ENCODE data around the gene CD47. TPM values are rescaled to one million over a fixed set of nuclear protein-coding genes. Genes with fewer than 3 reads are reported as not detected.
A peak's percentile ranks its signal among the peaks of the same experiment; 100 is the strongest.

Gene CD47
- total RNA-seq, 2 experiments from 2014 or later = 136 to 137 TPM

GRCh38 chr3:108070356-108070755 is 20.5 kb downstream of the CD47 start:
- H3K27me3 Mint-ChIP-seq (ENCODE audit: low read depth) = no peaks in the 10 kb centered on the region
- no peak overlapping the region for H3K27ac Mint-ChIP-seq
- no peak for DNase-seq
- peaks cover 64% of the 10 kb centered on the region for H3K4me1 Mint-ChIP-seq (ENCODE audit: low read depth)
- H3K9me3 Mint-ChIP-seq (ENCODE audit: insufficient read depth) = no peaks in the 10 kb centered on the region
- H3K4me3 Mint-ChIP-seq = no peak overlapping the region
- H3K36me3 Mint-ChIP-seq (ENCODE audit: low read depth) = peaks cover 67% of the 10 kb centered on the region
- CTCF ChIA-PET = interaction anchor here (1.4 kb wide), 1 partner anchor 142 kb away, joined by 5 read pairs; no protein-coding TSS in a partner anchor
- POLR2A ChIA-PET = no interaction called here
- ATAC-seq = no peak

- Mint-ChIP-seq H3K27me3 (ENCODE audit: low read depth) (no peaks in the 10 kb centered on the region), H3K27ac (peak overlapping the region; percentile 10), H3K4me3 (no peak overlapping the region), H3K4me1 (ENCODE audit: low read depth) (peaks cover 58% of the 10 kb centered on the region), H3K36me3 (ENCODE audit: low read depth) (peaks cover 68% of the 10 kb centered on the region), H3K9me3 (ENCODE audit: insufficient read depth) (no peaks in the 10 kb centered on the region)
- ChIA-PET POLR2A (no interaction called here), CTCF (interaction anchor here (0.9 to 1.1 kb wide), 3 partner anchors 8 to 140 kb away, joined by 3 read pairs; no protein-coding TSS in a partner anchor)
- DNase-seq (no peak), ATAC-seq (no peak)
Measured at GRCh38 chr3:108067768-108068167, 23.1 kb downstream of the CD47 start.

- Mint-ChIP-seq H3K4me3 (no peak overlapping the region), H3K4me1 (ENCODE audit: low read depth) (peaks cover 36% of the 10 kb centered on the region), H3K27me3 (ENCODE audit: low read depth) (no peaks in the 10 kb centered on the region), H3K27ac (no peak overlapping the region), H3K36me3 (ENCODE audit: low read depth) (peaks cover 68% of the 10 kb centered on the region), H3K9me3 (ENCODE audit: insufficient read depth) (no peaks in the 10 kb centered on the region)
- POLR2A ChIA-PET = no interaction called here
- DNase-seq = no peak
- CTCF ChIA-PET = no interaction called here
- no peak for ATAC-seq
Measured at GRCh38 chr3:108065096-108065495, 25.7 kb downstream of the CD47 start.

GRCh38 chr3:108064293-108064887 is 26.4 kb downstream of the CD47 start:
- ATAC-seq = no peak
- Mint-ChIP-seq H3K4me1 (ENCODE audit: low read depth) (peaks cover 34% of the 10 kb centered on the region), H3K36me3 (ENCODE audit: low read depth) (peaks cover 68% of the 10 kb centered on the region), H3K4me3 (no peak overlapping the region), H3K27ac (peak overlapping the region; percentile 56), H3K9me3 (ENCODE audit: insufficient read depth) (no peaks in the 10 kb centered on the region), H3K27me3 (ENCODE audit: low read depth) (no peaks in the 10 kb centered on the region)
- CTCF ChIA-PET = no interaction called here
- DNase-seq = no peak
- POLR2A ChIA-PET = no interaction called here

GRCh38 chr3:108062051-108062450 is 28.8 kb downstream of the CD47 start:
- peaks cover 68% of the 10 kb centered on the region for H3K36me3 Mint-ChIP-seq (ENCODE audit: low read depth)
- POLR2A ChIA-PET = no interaction called here
- no peaks in the 10 kb centered on the region for H3K27me3 Mint-ChIP-seq (ENCODE audit: low read depth)
- no peak overlapping the region for H3K4me3 Mint-ChIP-seq
- CTCF ChIA-PET = no interaction called here
- no peaks in the 10 kb centered on the region for H3K9me3 Mint-ChIP-seq (ENCODE audit: insufficient read depth)
- DNase-seq = no peak
- ATAC-seq = no peak
- peaks cover 21% of the 10 kb centered on the region for H3K4me1 Mint-ChIP-seq (ENCODE audit: low read depth)
- H3K27ac Mint-ChIP-seq = no peak overlapping the region

- H3K4me3 Mint-ChIP-seq = no peak overlapping the region
- no peaks in the 10 kb centered on the region for H3K27me3 Mint-ChIP-seq (ENCODE audit: low read depth)
- ChIA-PET POLR2A (no interaction called here), CTCF (no interaction called here)
- H3K36me3 Mint-ChIP-seq (ENCODE audit: low read depth) = peaks cover 66% of the 10 kb centered on the region
- H3K4me1 Mint-ChIP-seq (ENCODE audit: low read depth) = peaks cover 20% of the 10 kb centered on the region
- no peak overlapping the region for H3K27ac Mint-ChIP-seq
- ATAC-seq (no peak), DNase-seq (no peak)
- no peaks in the 10 kb centered on the region for H3K9me3 Mint-ChIP-seq (ENCODE audit: insufficient read depth)
Measured at GRCh38 chr3:108060331-108060730, 30.5 kb downstream of the CD47 start.

GRCh38 chr3:108055931-108056330 is 34.9 kb downstream of the CD47 start:
- H3K27ac Mint-ChIP-seq = no peak overlapping the region
- H3K9me3 Mint-ChIP-seq (ENCODE audit: insufficient read depth) = no peaks in the 10 kb centered on the region
- ChIA-PET CTCF (no interaction called here), POLR2A (no interaction called here)
- ATAC-seq = no peak
- peaks cover 76% of the 10 kb centered on the region for H3K36me3 Mint-ChIP-seq (ENCODE audit: low read depth)
- no peak for DNase-seq
- peaks cover 20% of the 10 kb centered on the region for H3K4me1 Mint-ChIP-seq (ENCODE audit: low read depth)
- H3K27me3 Mint-ChIP-seq (ENCODE audit: low read depth) = no peaks in the 10 kb centered on the region
- H3K4me3 Mint-ChIP-seq = no peak overlapping the region

- peaks cover 20% of the 10 kb centered on the region for H3K4me1 Mint-ChIP-seq (ENCODE audit: low read depth)
- no peaks in the 10 kb centered on the region for H3K9me3 Mint-ChIP-seq (ENCODE audit: insufficient read depth)
- no peak overlapping the region for H3K4me3 Mint-ChIP-seq
- H3K27me3 Mint-ChIP-seq (ENCODE audit: low read depth) = no peaks in the 10 kb centered on the region
- no peak for ATAC-seq
- peaks cover 72% of the 10 kb centered on the region for H3K36me3 Mint-ChIP-seq (ENCODE audit: low read depth)
- ChIA-PET CTCF (no interaction called here), POLR2A (no interaction called here)
- no peak overlapping the region for H3K27ac Mint-ChIP-seq
- DNase-seq = no peak
Measured at GRCh38 chr3:108054935-108055334, 35.9 kb downstream of the CD47 start.

DNA sequence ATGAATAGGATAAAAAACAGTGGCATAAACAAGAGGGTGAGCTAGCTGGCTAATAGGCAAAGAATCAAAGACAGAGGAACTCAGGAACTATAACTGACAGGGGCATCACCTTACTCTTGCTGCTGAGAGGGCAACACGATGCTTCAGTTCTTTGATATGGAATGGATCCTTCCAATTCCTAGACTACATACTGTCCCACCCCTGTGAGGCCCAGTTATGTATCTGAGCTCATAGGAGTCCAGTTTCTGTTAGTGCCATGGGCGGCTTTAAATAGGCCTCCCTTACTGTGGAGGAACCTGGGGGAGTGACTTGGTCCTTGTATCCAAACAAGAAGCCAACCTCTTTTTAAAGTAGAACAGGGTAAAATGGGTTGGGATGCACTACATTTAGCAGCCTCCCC is 37.3 kb downstream of the CD47 start:
- ChIA-PET POLR2A (no interaction called here), CTCF (interaction anchor here (0.9 to 2.6 kb wide), 5 partner anchors 10 to 424 kb away, joined by 3 to 11 read pairs (median 3); no protein-coding TSS in a partner anchor)
- DNase-seq (no peak), ATAC-seq (no peak)
- Mint-ChIP-seq H3K4me3 (no peak overlapping the region), H3K9me3 (ENCODE audit: insufficient read depth) (no peaks in the 10 kb centered on the region), H3K4me1 (ENCODE audit: low read depth) (peaks cover 23% of the 10 kb centered on the region), H3K27ac (peak overlapping the region; percentile 61), H3K27me3 (ENCODE audit: low read depth) (no peaks in the 10 kb centered on the region), H3K36me3 (ENCODE audit: low read depth) (peaks cover 75% of the 10 kb centered on the region)

DNA sequence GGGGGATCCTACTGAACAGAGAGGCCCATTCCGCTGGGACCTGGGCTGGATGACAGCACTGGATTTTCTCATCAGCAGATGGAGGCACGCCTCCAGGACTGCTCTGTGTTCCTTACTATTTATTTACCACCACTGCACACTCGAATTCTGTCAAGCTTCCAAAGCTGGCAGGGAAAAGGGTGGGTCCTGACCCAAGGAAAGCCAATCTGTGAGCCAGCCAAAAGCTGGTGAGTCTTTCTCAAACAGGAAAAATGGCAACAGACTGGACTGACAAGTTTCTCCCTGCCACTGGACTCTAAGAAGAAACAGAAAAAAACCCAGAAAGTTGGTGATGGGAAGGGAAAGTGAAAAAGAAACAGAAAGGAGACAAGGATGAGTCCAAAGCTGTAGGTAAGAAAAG is 37.8 kb downstream of the CD47 start:
- Mint-ChIP-seq H3K27me3 (ENCODE audit: low read depth) (no peaks in the 10 kb centered on the region), H3K27ac (peak overlapping the region; percentile 61), H3K9me3 (ENCODE audit: insufficient read depth) (no peaks in the 10 kb centered on the region), H3K36me3 (ENCODE audit: low read depth) (peaks cover 73% of the 10 kb centered on the region), H3K4me1 (ENCODE audit: low read depth) (peaks cover 25% of the 10 kb centered on the region), H3K4me3 (no peak overlapping the region)
- ATAC-seq = no peak
- CTCF ChIA-PET = interaction anchor here (0.9 to 2.6 kb wide), 4 partner anchors 10 to 100 kb away, joined by 3 to 11 read pairs (median 4); no protein-coding TSS in a partner anchor
- no peak for DNase-seq
- POLR2A ChIA-PET = interaction anchor here (0.8 kb wide), 1 partner anchor 10 kb away, joined by 3 read pairs; no protein-coding TSS in a partner anchor

GRCh38 chr3:108051005-108051404 is 39.8 kb downstream of the CD47 start:
- peaks cover 77% of the 10 kb centered on the region for H3K36me3 Mint-ChIP-seq (ENCODE audit: low read depth)

DNA sequence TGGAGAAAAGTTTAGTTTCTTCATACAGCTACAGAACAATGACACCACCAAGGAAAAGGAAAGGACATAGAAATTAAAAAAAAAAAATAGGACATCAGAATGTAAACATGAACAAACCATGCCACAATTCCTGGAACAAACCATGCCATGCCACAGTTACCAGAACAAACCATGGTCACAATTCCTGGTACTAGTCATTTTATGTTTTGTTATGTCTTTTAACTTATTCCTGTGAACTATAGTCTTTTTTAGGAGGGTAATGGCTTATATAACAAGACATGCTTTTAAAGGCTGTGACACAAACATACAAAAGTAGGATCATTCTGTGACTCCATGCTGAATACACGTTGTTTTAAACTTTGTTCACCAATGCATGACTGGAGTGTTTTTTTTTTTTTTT is 42.8 kb downstream of the CD47 start:
- Mint-ChIP-seq H3K36me3 (ENCODE audit: low read depth) (peaks cover 67% of the 10 kb centered on the region), H3K4me3 (no peak overlapping the region)

More at GRCh38 chr3:108051005-108051404, 39.8 kb downstream of the CD47 start:
- ChIA-PET POLR2A (no interaction called here), CTCF (interaction anchor here (0.6 to 1.3 kb wide), 2 partner anchors 23 to 112 kb away, joined by 3 read pairs; no protein-coding TSS in a partner anchor)
- Mint-ChIP-seq H3K4me3 (no peak overlapping the region), H3K27me3 (ENCODE audit: low read depth) (no peaks in the 10 kb centered on the region), H3K4me1 (ENCODE audit: low read depth) (peaks cover 31% of the 10 kb centered on the region), H3K27ac (no peak overlapping the region), H3K9me3 (ENCODE audit: insufficient read depth) (no peaks in the 10 kb centered on the region)
- ATAC-seq = no peak
- DNase-seq = no peak

GRCh38 chr3:108046247-108046646 is 44.6 kb downstream of the CD47 start:
- POLR2A ChIA-PET = no interaction called here
- Mint-ChIP-seq H3K27ac (no peak overlapping the region), H3K36me3 (ENCODE audit: low read depth) (peaks cover 65% of the 10 kb centered on the region)

More for the DNA sequence above, 42.8 kb downstream of the CD47 start:
- ATAC-seq = no peak
- peaks cover 17% of the 10 kb centered on the region for H3K4me1 Mint-ChIP-seq (ENCODE audit: low read depth)
- H3K9me3 Mint-ChIP-seq (ENCODE audit: insufficient read depth) = no peaks in the 10 kb centered on the region
- no peaks in the 10 kb centered on the region for H3K27me3 Mint-ChIP-seq (ENCODE audit: low read depth)
- H3K27ac Mint-ChIP-seq = no peak overlapping the region
- ChIA-PET POLR2A (no interaction called here), CTCF (no interaction called here)
- DNase-seq = no peak

More at GRCh38 chr3:108046247-108046646, 44.6 kb downstream of the CD47 start:
- H3K4me1 Mint-ChIP-seq (ENCODE audit: low read depth) = peaks cover 17% of the 10 kb centered on the region
- no peak overlapping the region for H3K4me3 Mint-ChIP-seq
- CTCF ChIA-PET = interaction anchor here (0.6 kb wide), 1 partner anchor 40 kb away, joined by 3 read pairs; no protein-coding TSS in a partner anchor
- no peak for DNase-seq
- no peaks in the 10 kb centered on the region for H3K9me3 Mint-ChIP-seq (ENCODE audit: insufficient read depth)
- no peak for ATAC-seq
- no peaks in the 10 kb centered on the region for H3K27me3 Mint-ChIP-seq (ENCODE audit: low read depth)
